Prostate gland (tissue), 2 donors: ENCODE data around the gene PLCH2. TPM values are rescaled to one million over a fixed set of nuclear protein-coding genes. Genes with fewer than 3 reads are reported as not detected.

Experiments
- DNase-seq: peaks from one replicate; pipeline ENCODE4 v3.0.0-alpha.2; 2019; ENCODE audit warnings: low spot score
- H3K27ac ChIP-seq, 2 donors: fragments of 200-600 bp; sonication (generic); 2 replicates each; pipeline ENCODE4 v1.5.1; 2017 to 2019
- H3K27me3 ChIP-seq: fragments of 200-600 bp; sonication (generic); replicated peaks from 2 replicates; pipeline ENCODE4 v1.5.1; 2019; ENCODE audit not compliant: insufficient read depth
- H3K36me3 ChIP-seq, 2 donors: fragments of 200-600 bp; sonication (generic); 1 replicate in 1 of 2; 2 replicates in 1 of 2; pipeline versions ENCODE4 v1.5.1 to v1.8.1; 2017 to 2019
- H3K4me1 ChIP-seq: fragments of 200-600 bp; sonication (generic); replicated peaks from 2 replicates; pipeline ENCODE4 v1.5.1; 2019
- H3K4me3 ChIP-seq, 2 donors: fragments of 200-600 bp; sonication (generic); 2 replicates each; pipeline ENCODE4 v1.5.1; 2017 to 2019
- H3K9me3 ChIP-seq: fragments of 200-600 bp; sonication (generic); 2 replicates; pipeline ENCODE4 v1.5.1; 2017
- CTCF ChIP-seq, 4 experiments: fragments of 200-600 bp in 2 of 4; fragments of 450-650 bp in 2 of 4; sonication (generic) in 2 of 4; IDR thresholded peaks; 1 replicate in 3 of 4; 2 replicates in 1 of 4; pipeline ENCODE4 v1.5.1; 2016 to 2019; ENCODE audit warnings: antibody characterized with exemption in 4 of 4, mild to moderate bottlenecking in 2 of 4, moderate library complexity in 2 of 4
- POLR2A ChIP-seq: fragments of 450-650 bp; IDR thresholded peaks from one replicate; pipeline ENCODE4 v1.6.1; 2016; ENCODE audit warnings: antibody characterized with exemption, mild to moderate bottlenecking
- POLR2AphosphoS5 ChIP-seq: sonication (generic); formaldehyde crosslinking; IDR thresholded peaks from one replicate; pipeline ENCODE4 v1.6.1; 2017; ENCODE audit warnings: antibody characterized with exemption
- WGBS: methylation state at CpG from one replicate; pipeline ENCODE4 v1.1.5; 2018; 5-methylcytosine and 5-hydroxymethylcytosine counted together
- intact Hi-C: fragments of 100-400 bp; cut with DNase I; formaldehyde crosslinking; loops from one replicate; pipeline ENCODE4 v1.14.2; 2022
- total RNA-seq, 2 donors: library from RNA; depleted of rRNA; stranded (reverse); fragments of >200 nt; gene quantifications; one replicate each; pipeline ENCODE4 v1.1.0, GENCODE V29; 2016

Gene PLCH2
- total RNA-seq, 2 donors from 2014 or later: 29.8 to 41.0 TPM

GRCh38 chr1:2495026-2495425 is 18.9 kb downstream of the PLCH2 start:
- peaks cover 7% of the 10 kb centered on the region for H3K4me1 ChIP-seq
- 80% methylated on average over 6 of the region's 12 CpGs for WGBS
- H3K9me3 ChIP-seq: no peaks in the 10 kb centered on the region
- H3K4me3 ChIP-seq: no peak overlapping the region
- TF ChIP-seq POLR2AphosphoS5 (no peak), CTCF (IDR thresholded peaks at IDR 0.05) (no peak), POLR2A (no peak)
- H3K27me3 ChIP-seq: no peaks in the 10 kb centered on the region
- H3K36me3 ChIP-seq: no peaks in the 10 kb centered on the region
- peak overlapping the region; percentile 64 to 74 for H3K27ac ChIP-seq
- intact Hi-C loops: no loop called here
- DNase-seq: no peak

- peak overlapping the region in 1 of 2 donors; percentile 74 for H3K27ac ChIP-seq
- H3K36me3 ChIP-seq: no peaks in the 10 kb centered on the region
- 89% methylated on average over 5 of the region's 12 CpGs for WGBS
- intact Hi-C loops: no loop called here
- no peak for TF ChIP-seq POLR2A
- TF ChIP-seq CTCF (IDR thresholded peaks at IDR 0.05): no peak
- TF ChIP-seq POLR2AphosphoS5: no peak
- peaks cover 7% of the 10 kb centered on the region for H3K4me1 ChIP-seq
- no peaks in the 10 kb centered on the region for H3K9me3 ChIP-seq
- H3K4me3 ChIP-seq: no peak overlapping the region
- DNase-seq: no peak
- no peaks in the 10 kb centered on the region for H3K27me3 ChIP-seq
Measured at GRCh38 chr1:2495546-2495945, 19.5 kb downstream of the PLCH2 start.

- 87% methylated on average over 28 of the region's 28 CpGs for WGBS
- intact Hi-C loops: no loop called here
- Histone ChIP-seq H3K4me3 (no peak overlapping the region), H3K36me3 (no peaks in the 10 kb centered on the region), H3K27ac (no peak overlapping the region), H3K9me3 (no peaks in the 10 kb centered on the region), H3K4me1 (peaks cover 7% of the 10 kb centered on the region), H3K27me3 (no peaks in the 10 kb centered on the region)
- TF ChIP-seq CTCF (IDR thresholded peaks at IDR 0.05) (no peak), POLR2A (no peak), POLR2AphosphoS5 (no peak)
- DNase-seq: no peak
Measured at GRCh38 chr1:2496087-2496622, 20.1 kb downstream of the PLCH2 start.

- Histone ChIP-seq H3K4me3 (no peak overlapping the region), H3K4me1 (peaks cover 7% of the 10 kb centered on the region), H3K36me3 (no peaks in the 10 kb centered on the region), H3K27me3 (no peaks in the 10 kb centered on the region), H3K9me3 (no peaks in the 10 kb centered on the region), H3K27ac (no peak overlapping the region)
- intact Hi-C loops: no loop called here
- DNase-seq: no peak
- no peak for TF ChIP-seq POLR2A
- no peak for TF ChIP-seq CTCF (IDR thresholded peaks at IDR 0.05)
- no peak for TF ChIP-seq POLR2AphosphoS5
- 93% methylated on average over 23 of the region's 26 CpGs for WGBS
Measured at GRCh38 chr1:2496746-2497145, 20.7 kb downstream of the PLCH2 start.

GRCh38 chr1:2497891-2498290 is 21.8 kb downstream of the PLCH2 start:
- intact Hi-C loops: no loop called here
- Histone ChIP-seq H3K4me3 (no peak overlapping the region), H3K36me3 (no peaks in the 10 kb centered on the region), H3K4me1 (peaks cover 7% of the 10 kb centered on the region), H3K27me3 (no peaks in the 10 kb centered on the region), H3K9me3 (no peaks in the 10 kb centered on the region), H3K27ac (no peak overlapping the region)
- DNase-seq: no peak
- 72% methylated on average over 4 of the region's 4 CpGs for WGBS
- TF ChIP-seq CTCF (IDR thresholded peaks at IDR 0.05) (no peak), POLR2A (no peak), POLR2AphosphoS5 (no peak)
